ENCODE data around the gene PTPRT.

GRCh38 chr20:42589976-42590639 is 599.6 kb downstream of the PTPRT start:
- TF ChIP-seq CTCF (IDR thresholded peaks at IDR 0.05): no peak
- no peak for TF ChIP-seq POLR2AphosphoS5 (IDR thresholded peaks at IDR 0.05; ENCODE audit: low read depth, low read length)
- TF ChIP-seq SIN3A (IDR thresholded peaks at IDR 0.05; ENCODE audit: borderline replicate concordance, insufficient read depth, low read depth, low read length): no peak
- no peak for TF ChIP-seq REST (IDR thresholded peaks at IDR 0.05; ENCODE audit: insufficient read depth in 1 of 2, low read depth in 2 of 2, low read length in 1 of 2)

All from Panc1 (cell line).